Type B pancreatic cell (in vitro differentiated cells): ENCODE data around the gene HIVEP3. TPM values are rescaled to one million over a fixed set of nuclear protein-coding genes. Genes with fewer than 3 reads are reported as not detected.

Experiments used
- DNase-seq: peaks from one replicate; pipeline ENCODE4 v3.0.0; 2021; ENCODE audit warnings: mixed read lengths; ENCODE audit not compliant: unreplicated experiment; ENCODE audit errors: extremely low spot score
- H3K27ac Mint-ChIP-seq: 2 replicates; pipeline ENCODE4 v1.8.0; 2021; ENCODE audit warnings: mild to moderate bottlenecking, mixed read lengths
- H3K27me3 Mint-ChIP-seq: 2 replicates; pipeline ENCODE4 v1.8.0; 2021; ENCODE audit warnings: mixed read lengths
- H3K36me3 Mint-ChIP-seq: 2 replicates; pipeline ENCODE4 v1.8.0; 2021; ENCODE audit warnings: mixed read lengths
- H3K4me1 Mint-ChIP-seq: one replicate; pipeline ENCODE4 v1.8.0; 2021; ENCODE audit warnings: mixed read lengths; ENCODE audit not compliant: unreplicated experiment
- H3K4me3 Mint-ChIP-seq: 2 replicates; pipeline ENCODE4 v1.8.0; 2021; ENCODE audit warnings: mild to moderate bottlenecking, mixed read lengths
- H3K9me3 Mint-ChIP-seq: 2 replicates; pipeline ENCODE4 v1.8.0; 2021; ENCODE audit warnings: mixed read lengths
- CTCF ChIP-seq: fragments of 200-600 bp; sonication (generic); conservative IDR thresholded peaks from 2 replicates; pipeline ENCODE4 v1.5.0; 2021; ENCODE audit warnings: antibody characterized with exemption, mild to moderate bottlenecking
- total RNA-seq: library from RNA; stranded (reverse); gene quantifications from 2 replicates; pipeline ENCODE4 v1.2.1, GENCODE V29; 2021; ENCODE audit warnings: low replicate concordance

The HIVEP3 gene
- total RNA-seq, 1 donor from 2014 or later = 9.2 TPM

GRCh38 chr1:41709331-41709730, 209.4 kb downstream of the HIVEP3 start:
- TF ChIP-seq CTCF = no peak
- DNase-seq = no peak
- H3K36me3 Mint-ChIP-seq = no peaks in the 10 kb centered on the region
- H3K27ac Mint-ChIP-seq = no peak overlapping the region
- no peaks in the 10 kb centered on the region for H3K9me3 Mint-ChIP-seq
- no peak overlapping the region for H3K4me3 Mint-ChIP-seq
- peaks cover 16% of the 10 kb centered on the region for H3K27me3 Mint-ChIP-seq
- H3K4me1 Mint-ChIP-seq = peaks cover 14% of the 10 kb centered on the region

- TF ChIP-seq CTCF = no peak
- Mint-ChIP-seq H3K36me3 (no peaks in the 10 kb centered on the region), H3K9me3 (no peaks in the 10 kb centered on the region), H3K27ac (no peak overlapping the region), H3K4me1 (peaks cover 4% of the 10 kb centered on the region), H3K4me3 (no peak overlapping the region), H3K27me3 (peaks cover 16% of the 10 kb centered on the region)
- DNase-seq = no peak
These were observed 210.4 kb downstream of the HIVEP3 start for GRCh38 chr1:41708332-41708731.

GRCh38 chr1:41707793-41708192, 210.9 kb downstream of the HIVEP3 start:
- TF ChIP-seq CTCF = no peak
- Mint-ChIP-seq H3K9me3 (no peaks in the 10 kb centered on the region), H3K27ac (no peak overlapping the region), H3K36me3 (no peaks in the 10 kb centered on the region), H3K4me3 (no peak overlapping the region), H3K4me1 (no peaks in the 10 kb centered on the region), H3K27me3 (peaks cover 16% of the 10 kb centered on the region)
- DNase-seq = no peak

- DNase-seq = no peak
- Mint-ChIP-seq H3K9me3 (no peaks in the 10 kb centered on the region), H3K4me3 (no peak overlapping the region), H3K27me3 (peaks cover 16% of the 10 kb centered on the region), H3K4me1 (no peaks in the 10 kb centered on the region), H3K27ac (no peak overlapping the region), H3K36me3 (no peaks in the 10 kb centered on the region)
- no peak for TF ChIP-seq CTCF
These were observed 212.9 kb downstream of the HIVEP3 start for GRCh38 chr1:41705798-41706197.

- H3K27me3 Mint-ChIP-seq = peaks cover 12% of the 10 kb centered on the region
- H3K27ac Mint-ChIP-seq = no peak overlapping the region
- H3K4me1 Mint-ChIP-seq = peaks cover 4% of the 10 kb centered on the region
- TF ChIP-seq CTCF = no peak
- no peak overlapping the region for H3K4me3 Mint-ChIP-seq
- no peak for DNase-seq
- H3K9me3 Mint-ChIP-seq = no peaks in the 10 kb centered on the region
- no peaks in the 10 kb centered on the region for H3K36me3 Mint-ChIP-seq
These were observed 214.5 kb downstream of the HIVEP3 start for GRCh38 chr1:41704196-41704595.

GRCh38 chr1:41702771-41703170, 216.0 kb downstream of the HIVEP3 start:
- no peaks in the 10 kb centered on the region for H3K36me3 Mint-ChIP-seq
- no peak overlapping the region for H3K27ac Mint-ChIP-seq
- no peak for TF ChIP-seq CTCF
- DNase-seq = no peak
- H3K9me3 Mint-ChIP-seq = no peaks in the 10 kb centered on the region
- no peak overlapping the region for H3K4me3 Mint-ChIP-seq
- peaks cover 4% of the 10 kb centered on the region for H3K4me1 Mint-ChIP-seq
- peaks cover 14% of the 10 kb centered on the region for H3K27me3 Mint-ChIP-seq
